Activated CD4-positive, alpha-beta T cell treated with anti-CD3 and anti-CD28 coated beads, Interleukin-2, amount 10 ng/mL, durations not matched to agents 24 days and 14 days (primary cell): ENCODE results near the gene HMHB1. TPM values are rescaled to one million over a fixed set of nuclear protein-coding genes. Genes with fewer than 3 reads are reported as not detected.

Source experiments
- DNase-seq: peaks from one replicate; pipeline ENCODE4 v3.0.0; 2022
- H3K27ac Mint-ChIP-seq: one replicate; pipeline ENCODE4 v1.8.0; 2022; ENCODE audit warnings: mild to moderate bottlenecking, mixed read lengths
- H3K27me3 Mint-ChIP-seq: one replicate; pipeline ENCODE4 v1.8.0; 2022; ENCODE audit warnings: mixed read lengths
- H3K36me3 Mint-ChIP-seq: one replicate; pipeline ENCODE4 v1.8.0; 2022; ENCODE audit warnings: low read depth, mild to moderate bottlenecking, mixed read lengths
- H3K4me1 Mint-ChIP-seq: one replicate; pipeline ENCODE4 v1.8.0; 2021; ENCODE audit warnings: mixed read lengths
- H3K4me3 Mint-ChIP-seq: one replicate; pipeline ENCODE4 v1.8.0; 2022; ENCODE audit warnings: mild to moderate bottlenecking, moderate library complexity, mixed read lengths
- H3K9me3 Mint-ChIP-seq: one replicate; pipeline ENCODE4 v1.8.0; 2021; ENCODE audit warnings: mixed read lengths
- intact Hi-C: fragments of 100-400 bp; cut with micrococcal nuclease; formaldehyde crosslinking; loops from one replicate; pipeline ENCODE4 v1.15.1; 2023
- total RNA-seq: library from RNA; stranded (reverse); gene quantifications from 2 replicates; pipeline ENCODE4 v1.2.3, GENCODE V29; 2022

Gene HMHB1
- total RNA-seq, 1 donor from 2014 or later: not detected

DNA sequence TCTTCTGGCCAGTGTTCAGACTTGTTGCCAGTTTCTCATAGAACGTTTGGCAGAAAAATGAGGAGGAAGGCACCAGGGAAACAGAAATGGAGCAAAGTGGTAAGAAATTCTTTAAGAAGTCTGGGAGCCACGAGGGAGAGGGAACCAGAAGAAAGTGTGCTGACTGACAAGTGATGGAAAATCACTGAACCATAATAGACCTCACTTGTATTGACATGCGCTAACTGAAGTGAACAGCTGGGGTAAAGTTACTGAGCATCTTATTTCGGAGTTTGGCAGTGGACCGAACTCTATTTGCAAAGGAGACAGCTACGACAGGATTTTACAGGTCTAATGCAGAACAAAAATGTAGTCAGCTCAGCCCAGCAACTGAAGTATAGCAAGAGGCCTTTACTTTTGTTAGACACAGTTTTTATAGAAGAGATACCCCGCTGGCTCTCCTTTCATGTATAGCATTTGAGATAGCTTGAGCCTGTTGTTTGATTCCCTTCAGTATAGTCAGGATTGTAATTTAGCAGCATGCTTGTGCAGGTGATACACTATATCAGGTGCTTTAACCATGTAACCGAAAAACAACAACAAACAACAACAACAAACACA, 53.6 kb downstream of the HMHB1 start:
- Mint-ChIP-seq H3K4me1 (no peaks in the 10 kb centered on the region), H3K27ac (no peak overlapping the region), H3K27me3 (no peaks in the 10 kb centered on the region), H3K9me3 (peaks cover 3% of the 10 kb centered on the region), H3K36me3 (no peaks in the 10 kb centered on the region), H3K4me3 (no peak overlapping the region)
- intact Hi-C loops: no loop called here
- DNase-seq: no peak
